Suprapubic skin (tissue), 3 donors: Measurements from ENCODE around the gene SARS2.

ENCODE experiments used
- POLR2AphosphoS5 ChIP-seq, 3 donors: sonication (generic); formaldehyde crosslinking; IDR thresholded peaks; one replicate each; pipeline ENCODE4 v1.6.1; 2017; ENCODE audit warnings: antibody characterized with exemption in 3 of 3
- TF ChIP-seq, protein P1 (sequence below), 2 donors: fragments of 200-600 bp in 1 of 2; fragments of 450-650 bp in 1 of 2; sonication (generic) in 1 of 2; IDR thresholded peaks; one replicate each; pipeline ENCODE4 v1.5.1; 2016 to 2019; ENCODE audit warnings: antibody characterized with exemption in 2 of 2, mild to moderate bottlenecking in 1 of 2, moderate library complexity in 1 of 2

DNA sequence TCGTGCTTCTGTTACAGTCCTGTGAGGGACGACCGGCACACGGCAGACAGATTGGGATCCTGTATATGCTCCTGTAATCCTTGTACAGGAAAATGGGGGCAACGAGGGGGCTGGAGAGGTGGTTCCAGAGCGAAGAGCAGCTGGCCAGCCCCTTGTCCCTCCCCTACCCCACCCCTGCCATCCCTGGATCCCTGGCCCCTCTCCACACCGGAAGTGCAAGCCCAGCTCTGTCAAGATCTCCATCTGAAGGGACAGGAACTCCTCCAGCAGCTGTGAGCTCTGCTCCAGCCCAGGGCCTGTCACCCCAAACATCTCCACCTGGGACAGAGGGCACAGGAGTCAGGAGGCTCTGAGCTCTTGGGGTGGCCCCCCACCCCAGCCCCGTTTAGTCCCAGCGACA is 13.0 kb downstream of the SARS2 start:
- TF ChIP-seq, protein P1, sequence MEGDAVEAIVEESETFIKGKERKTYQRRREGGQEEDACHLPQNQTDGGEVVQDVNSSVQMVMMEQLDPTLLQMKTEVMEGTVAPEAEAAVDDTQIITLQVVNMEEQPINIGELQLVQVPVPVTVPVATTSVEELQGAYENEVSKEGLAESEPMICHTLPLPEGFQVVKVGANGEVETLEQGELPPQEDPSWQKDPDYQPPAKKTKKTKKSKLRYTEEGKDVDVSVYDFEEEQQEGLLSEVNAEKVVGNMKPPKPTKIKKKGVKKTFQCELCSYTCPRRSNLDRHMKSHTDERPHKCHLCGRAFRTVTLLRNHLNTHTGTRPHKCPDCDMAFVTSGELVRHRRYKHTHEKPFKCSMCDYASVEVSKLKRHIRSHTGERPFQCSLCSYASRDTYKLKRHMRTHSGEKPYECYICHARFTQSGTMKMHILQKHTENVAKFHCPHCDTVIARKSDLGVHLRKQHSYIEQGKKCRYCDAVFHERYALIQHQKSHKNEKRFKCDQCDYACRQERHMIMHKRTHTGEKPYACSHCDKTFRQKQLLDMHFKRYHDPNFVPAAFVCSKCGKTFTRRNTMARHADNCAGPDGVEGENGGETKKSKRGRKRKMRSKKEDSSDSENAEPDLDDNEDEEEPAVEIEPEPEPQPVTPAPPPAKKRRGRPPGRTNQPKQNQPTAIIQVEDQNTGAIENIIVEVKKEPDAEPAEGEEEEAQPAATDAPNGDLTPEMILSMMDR (IDR thresholded peaks at IDR 0.05) = no peak
- TF ChIP-seq POLR2AphosphoS5 (IDR thresholded peaks at IDR 0.05) = no peak
